Testis (tissue), 3 donors: ENCODE results near the gene ADCY5. TPM values are rescaled to one million over a fixed set of nuclear protein-coding genes. Genes with fewer than 3 reads are reported as not detected.
A peak's percentile ranks its signal among the peaks of the same experiment; 100 is the strongest.

ENCODE experiments used
- DNase-seq: peaks from one replicate; pipeline ENCODE4 v3.0.0-alpha.2; 2019
- H3K27ac ChIP-seq, 2 donors: fragments of 200-600 bp; sonication (generic); one replicate each; pipeline ENCODE4 v1.5.1; 2019
- H3K27me3 ChIP-seq: fragments of 200-600 bp; sonication (generic); one replicate; pipeline ENCODE4 v1.5.1; 2019
- H3K36me3 ChIP-seq: fragments of 200-600 bp; sonication (generic); one replicate; pipeline ENCODE4 v1.5.1; 2017; ENCODE audit warnings: low read depth; ENCODE audit errors: missing control alignments
- H3K4me1 ChIP-seq: fragments of 200-600 bp; sonication (generic); one replicate; pipeline ENCODE4 v1.5.1; 2019
- H3K4me3 ChIP-seq, 2 donors: fragments of 200-600 bp; sonication (generic); one replicate each; pipeline ENCODE4 v1.5.1; 2017 to 2019
- H3K9me3 ChIP-seq: fragments of 200-600 bp; sonication (generic); one replicate; pipeline ENCODE4 v1.5.1; 2017
- POLR2A ChIP-seq: fragments of 450-650 bp; IDR thresholded peaks from one replicate; pipeline ENCODE4 v1.6.1; 2017; ENCODE audit warnings: antibody characterized with exemption, mild to moderate bottlenecking, moderate library complexity
- WGBS, 2 donors: methylation state at CpG; one replicate each; pipeline ENCODE4 v1.1.5; 2018; 5-methylcytosine and 5-hydroxymethylcytosine counted together
- intact Hi-C: fragments of 100-400 bp; cut with DNase I; formaldehyde crosslinking; loops from one replicate; pipeline ENCODE4 v1.15.1; 2023; ENCODE audit warnings: low total_unique reads
- polyA plus RNA-seq: library from polyadenylated mRNA; stranded (reverse); fragments of 350-450 nt; fragmentation: Illumina TruSeq; extraction: RNeasy Lipid Tissue Mini Kit (QIAGEN cat#74804); gene quantifications from one replicate; pipeline ENCODE4 v1.2.3, GENCODE V29; 2014; ENCODE audit warnings: low read depth, low replicate concordance; ENCODE audit not compliant: insufficient read depth
- total RNA-seq, 2 donors: library from RNA; depleted of rRNA; stranded (reverse); fragments of >200 nt; gene quantifications; one replicate each; pipeline ENCODE4 v1.2.3, GENCODE V29; 2016
- TF ChIP-seq, protein P1 (sequence below), 3 experiments: fragments of 450-650 bp in 2 of 3; fragments of 200-600 bp in 1 of 3; sonication (generic) in 1 of 3; IDR thresholded peaks; one replicate each; pipeline ENCODE4 v1.5.1; 2016 to 2019; ENCODE audit warnings: antibody characterized with exemption in 3 of 3, mild to moderate bottlenecking in 2 of 3, moderate library complexity in 1 of 3

Gene ADCY5
- total and polyA plus RNA-seq, 3 donors from 2014 or later: 16.5 to 41.6 (median 33.6) TPM

GRCh38 chr3:123365450-123366143, 83.3 kb downstream of the ADCY5 start:
- no peak overlapping the region for H3K27ac ChIP-seq
- H3K4me3 ChIP-seq: no peak overlapping the region
- H3K36me3 ChIP-seq: no peaks in the 10 kb centered on the region
- TF ChIP-seq, protein P1, sequence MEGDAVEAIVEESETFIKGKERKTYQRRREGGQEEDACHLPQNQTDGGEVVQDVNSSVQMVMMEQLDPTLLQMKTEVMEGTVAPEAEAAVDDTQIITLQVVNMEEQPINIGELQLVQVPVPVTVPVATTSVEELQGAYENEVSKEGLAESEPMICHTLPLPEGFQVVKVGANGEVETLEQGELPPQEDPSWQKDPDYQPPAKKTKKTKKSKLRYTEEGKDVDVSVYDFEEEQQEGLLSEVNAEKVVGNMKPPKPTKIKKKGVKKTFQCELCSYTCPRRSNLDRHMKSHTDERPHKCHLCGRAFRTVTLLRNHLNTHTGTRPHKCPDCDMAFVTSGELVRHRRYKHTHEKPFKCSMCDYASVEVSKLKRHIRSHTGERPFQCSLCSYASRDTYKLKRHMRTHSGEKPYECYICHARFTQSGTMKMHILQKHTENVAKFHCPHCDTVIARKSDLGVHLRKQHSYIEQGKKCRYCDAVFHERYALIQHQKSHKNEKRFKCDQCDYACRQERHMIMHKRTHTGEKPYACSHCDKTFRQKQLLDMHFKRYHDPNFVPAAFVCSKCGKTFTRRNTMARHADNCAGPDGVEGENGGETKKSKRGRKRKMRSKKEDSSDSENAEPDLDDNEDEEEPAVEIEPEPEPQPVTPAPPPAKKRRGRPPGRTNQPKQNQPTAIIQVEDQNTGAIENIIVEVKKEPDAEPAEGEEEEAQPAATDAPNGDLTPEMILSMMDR (IDR thresholded peaks at IDR 0.05): peak in 2 of 3 experiments; percentile 9 to 11
- TF ChIP-seq POLR2A: no peak
- DNase-seq: no peak
- H3K27me3 ChIP-seq: no peaks in the 10 kb centered on the region
- no peaks in the 10 kb centered on the region for H3K9me3 ChIP-seq
- intact Hi-C loops: no loop called here
- no peaks in the 10 kb centered on the region for H3K4me1 ChIP-seq
- 80 to 81% methylated on average over 6 of the region's 6 CpGs for WGBS, 2 donors

DNA sequence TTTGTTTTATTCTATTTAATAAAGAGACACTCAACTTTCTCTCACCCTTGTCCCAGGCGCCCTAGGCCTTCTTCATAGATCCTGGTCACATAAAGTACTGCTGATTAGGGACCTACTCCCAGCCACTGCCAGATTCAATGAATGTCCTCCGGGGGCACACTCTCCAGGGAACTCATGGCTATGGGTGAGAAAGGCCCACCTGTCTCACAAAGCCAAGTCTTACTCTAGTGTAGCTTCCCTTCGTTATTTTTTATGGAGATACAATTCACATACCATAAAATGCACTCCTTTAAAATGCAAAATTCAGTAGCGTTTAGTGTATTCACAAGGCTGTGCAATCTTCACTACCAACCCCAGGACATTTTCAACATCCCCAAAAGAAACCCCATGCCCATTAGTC, 87.8 kb downstream of the ADCY5 start:
- Histone ChIP-seq H3K27ac (no peak overlapping the region), H3K27me3 (no peaks in the 10 kb centered on the region), H3K36me3 (no peaks in the 10 kb centered on the region), H3K4me3 (no peak overlapping the region), H3K9me3 (no peaks in the 10 kb centered on the region), H3K4me1 (no peaks in the 10 kb centered on the region)
- TF ChIP-seq, protein P1 (IDR thresholded peaks at IDR 0.05): no peak
- TF ChIP-seq POLR2A: no peak
- intact Hi-C loops: no loop called here
- WGBS, 2 donors: 66 to 80% methylated on average over 4 of the region's 4 CpGs
- DNase-seq: no peak

DNA sequence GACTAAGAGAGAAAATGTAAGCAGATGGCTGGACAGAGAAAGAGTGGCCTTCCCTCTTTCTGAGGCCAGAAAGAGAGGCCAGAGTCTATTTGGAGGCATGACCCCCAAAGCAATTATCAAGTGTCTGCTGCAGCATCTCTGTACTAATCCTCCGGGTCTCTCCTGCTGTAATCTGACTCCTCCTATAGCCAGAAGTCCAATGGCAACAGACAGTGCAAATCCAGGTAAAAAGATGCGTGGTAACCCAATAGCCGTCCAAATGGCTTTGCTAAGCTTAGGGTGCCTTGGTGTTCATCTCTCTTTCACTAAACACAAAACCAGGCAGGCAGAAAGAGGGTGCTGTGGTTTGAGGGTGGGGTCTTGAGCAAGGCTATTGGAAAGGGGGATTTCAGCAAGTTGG, 91.6 kb downstream of the ADCY5 start:
- Histone ChIP-seq H3K27ac (no peak overlapping the region), H3K36me3 (no peaks in the 10 kb centered on the region), H3K4me1 (no peaks in the 10 kb centered on the region), H3K9me3 (no peaks in the 10 kb centered on the region), H3K27me3 (no peaks in the 10 kb centered on the region), H3K4me3 (no peak overlapping the region)
- no peak for TF ChIP-seq POLR2A
- TF ChIP-seq, protein P1 (IDR thresholded peaks at IDR 0.05): no peak
- DNase-seq: no peak
- intact Hi-C loops: no loop called here
- WGBS, 2 donors: 72 to 88% methylated on average over 3 of the region's 3 CpGs

GRCh38 chr3:123353850-123354233, 95.0 kb downstream of the ADCY5 start:
- H3K4me1 ChIP-seq: no peaks in the 10 kb centered on the region
- intact Hi-C loops: no loop called here
- H3K27me3 ChIP-seq: no peaks in the 10 kb centered on the region
- no peak overlapping the region for H3K27ac ChIP-seq
- no peaks in the 10 kb centered on the region for H3K9me3 ChIP-seq
- DNase-seq: no peak
- WGBS, 2 donors: 72 to 88% methylated on average over 3 of the region's 3 CpGs
- H3K36me3 ChIP-seq: no peaks in the 10 kb centered on the region
- no peak for TF ChIP-seq POLR2A
- TF ChIP-seq, protein P1 (IDR thresholded peaks at IDR 0.05): no peak
- H3K4me3 ChIP-seq: no peak overlapping the region

DNA sequence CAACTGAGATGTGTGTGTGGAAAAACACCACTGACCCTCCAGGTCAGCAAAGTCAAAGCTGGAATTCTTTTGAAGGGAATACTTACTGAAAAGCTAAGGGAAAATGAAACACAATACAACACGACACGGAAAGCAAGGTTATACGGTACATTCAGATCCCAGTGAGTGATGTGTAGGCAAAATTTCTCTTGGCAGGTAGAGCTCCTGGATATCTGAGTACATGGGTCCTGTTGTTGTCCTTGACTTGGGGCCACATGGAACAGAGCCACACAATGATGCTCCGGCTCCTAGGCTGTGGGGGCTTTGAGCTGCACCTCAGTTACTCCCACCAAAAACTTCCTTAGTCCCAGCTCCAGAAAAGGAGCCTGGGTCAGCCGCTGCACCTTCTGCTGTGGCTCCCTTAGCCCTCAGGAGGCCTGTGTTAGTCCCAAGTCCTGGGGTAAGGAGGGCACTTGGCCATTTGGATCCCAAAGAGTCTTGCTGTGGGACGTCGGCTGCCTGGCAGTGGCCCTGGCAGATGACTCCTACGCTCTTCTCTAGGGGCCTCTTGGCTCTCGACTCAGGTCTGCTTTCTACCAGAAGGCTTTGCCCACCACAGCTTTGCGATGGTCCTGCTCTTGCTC, 95.6 kb downstream of the ADCY5 start:
- H3K36me3 ChIP-seq: no peaks in the 10 kb centered on the region
- H3K4me3 ChIP-seq: no peak overlapping the region
- no peaks in the 10 kb centered on the region for H3K4me1 ChIP-seq
- TF ChIP-seq POLR2A: no peak
- TF ChIP-seq, protein P1 (IDR thresholded peaks at IDR 0.05): no peak
- 72 to 76% methylated on average over 10 of the region's 10 CpGs for WGBS, 2 donors
- no peaks in the 10 kb centered on the region for H3K9me3 ChIP-seq
- intact Hi-C loops: no loop called here
- no peaks in the 10 kb centered on the region for H3K27me3 ChIP-seq
- H3K27ac ChIP-seq: no peak overlapping the region
- DNase-seq: no peak
